ENCODE data around the gene TSHZ1. TPM values are rescaled to one million over a fixed set of nuclear protein-coding genes. Genes with fewer than 3 reads are reported as not detected.

The TSHZ1 gene
- polyA plus RNA-seq, 1 of the 3 experiments (the other 2 are of a cell fraction), result 2.6 TPM

- TF ChIP-seq, protein P1, sequence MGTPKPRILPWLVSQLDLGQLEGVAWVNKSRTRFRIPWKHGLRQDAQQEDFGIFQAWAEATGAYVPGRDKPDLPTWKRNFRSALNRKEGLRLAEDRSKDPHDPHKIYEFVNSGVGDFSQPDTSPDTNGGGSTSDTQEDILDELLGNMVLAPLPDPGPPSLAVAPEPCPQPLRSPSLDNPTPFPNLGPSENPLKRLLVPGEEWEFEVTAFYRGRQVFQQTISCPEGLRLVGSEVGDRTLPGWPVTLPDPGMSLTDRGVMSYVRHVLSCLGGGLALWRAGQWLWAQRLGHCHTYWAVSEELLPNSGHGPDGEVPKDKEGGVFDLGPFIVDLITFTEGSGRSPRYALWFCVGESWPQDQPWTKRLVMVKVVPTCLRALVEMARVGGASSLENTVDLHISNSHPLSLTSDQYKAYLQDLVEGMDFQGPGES (IDR thresholded peaks at IDR 0.05; ENCODE audit: low read depth, low read length), result no peak
- TF ChIP-seq, protein P2, sequence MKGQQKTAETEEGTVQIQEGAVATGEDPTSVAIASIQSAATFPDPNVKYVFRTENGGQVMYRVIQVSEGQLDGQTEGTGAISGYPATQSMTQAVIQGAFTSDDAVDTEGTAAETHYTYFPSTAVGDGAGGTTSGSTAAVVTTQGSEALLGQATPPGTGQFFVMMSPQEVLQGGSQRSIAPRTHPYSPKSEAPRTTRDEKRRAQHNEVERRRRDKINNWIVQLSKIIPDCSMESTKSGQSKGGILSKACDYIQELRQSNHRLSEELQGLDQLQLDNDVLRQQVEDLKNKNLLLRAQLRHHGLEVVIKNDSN (IDR thresholded peaks at IDR 0.05; ENCODE audit: borderline replicate concordance, low read depth), result no peak
- TF ChIP-seq RCOR1 (IDR thresholded peaks at IDR 0.05; ENCODE audit: low read length), result no peak
- no peak for TF ChIP-seq NFIC (IDR thresholded peaks at IDR 0.05; ENCODE audit: borderline replicate concordance)
- TF ChIP-seq USF2 (IDR thresholded peaks at IDR 0.05; ENCODE audit: borderline replicate concordance, low read depth, low read length), result no peak
Observed at GRCh38 chr18:75269696-75270095, 59.1 kb downstream of the TSHZ1 start (continued).

DNA sequence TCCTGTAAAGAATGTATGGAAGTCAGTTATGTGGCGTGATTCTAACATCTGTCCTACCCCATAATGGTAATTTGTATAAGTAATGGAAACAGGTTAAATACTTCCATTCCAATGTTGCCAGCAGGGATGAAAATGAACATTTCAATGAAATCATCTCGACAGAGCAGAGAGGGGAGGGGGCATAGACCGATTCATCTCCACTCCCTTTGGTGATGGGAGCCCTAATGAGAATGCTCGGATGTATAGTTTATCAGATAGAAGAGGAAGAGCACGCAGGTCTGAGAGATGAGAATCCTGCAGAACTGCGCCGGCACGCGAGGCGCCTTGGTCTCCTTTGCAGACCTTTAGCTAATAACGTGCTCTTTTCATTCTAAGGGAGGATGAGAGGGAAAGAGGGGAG lies 61.4 kb downstream of the TSHZ1 start:
- Histone ChIP-seq H3K9me3 (no peaks in the 10 kb centered on the region), H4K20me1 (ENCODE audit: insufficient read depth) (no peaks in the 10 kb centered on the region; the same call in 1 of the 2 replicates), H3K4me1 (ENCODE audit: control insufficient read depth in 1 of 2, insufficient read depth in 2 of 2, low read depth in 1 of 2, low read length in 1 of 2) (peaks cover 0 to 9% of the 10 kb centered on the region in 2 experiments; a peak in 1 of 4 replicates), H3K79me2 (ENCODE audit: insufficient read depth) (no peaks in the 10 kb centered on the region), H3K27ac (ENCODE audit: low read depth in 2 of 2, low read length in 1 of 2) (no peak overlapping the region), H3K4me2 (no peak overlapping the region), H3K36me3 (replicated peaks in 1 of 2; ENCODE audit: control insufficient read depth in 1 of 2, insufficient read depth in 2 of 2, low read length in 1 of 2) (no peaks in the 10 kb centered on the region), H3K4me3 (ENCODE audit: low read depth in 2 of 2, low read length in 1 of 2) (no peak overlapping the region), H3F3A (replicated peaks; ENCODE audit: insufficient read depth) (no peaks in the 10 kb centered on the region), H3K27me3 (ENCODE audit: insufficient read depth) (no peaks in the 10 kb centered on the region), H3K9ac (no peak overlapping the region), H2AFZ (ENCODE audit: low read depth) (no peak overlapping the region), H3K9me2 (no peaks in the 10 kb centered on the region)
- no peak for DNase-seq
- WGBS (ENCODE audit: low lambda C conversion rate), result 86% methylated on average over 11 of the region's 11 CpGs
- ChIA-PET POLR2A (no interaction called here), CTCF (no interaction called here)
- TF ChIP-seq SMC3 (IDR thresholded peaks at IDR 0.05; ENCODE audit: low read depth, low read length) (no peak), TCF12 (IDR thresholded peaks at IDR 0.05) (no peak)
- TF ChIP-seq, protein P2 (IDR thresholded peaks at IDR 0.05; ENCODE audit: borderline replicate concordance, low read depth), result no peak

- H3K36me3 ChIP-seq (replicated peaks in 1 of 2; ENCODE audit: control insufficient read depth in 1 of 2, insufficient read depth in 2 of 2, low read length in 1 of 2), result no peaks in the 10 kb centered on the region
- no peak for DNase-seq
- H3K9me2 ChIP-seq, result no peaks in the 10 kb centered on the region
- no peaks in the 10 kb centered on the region for H3K27me3 ChIP-seq (ENCODE audit: insufficient read depth)
- no peak overlapping the region for H3K9ac ChIP-seq
- ChIA-PET CTCF (no interaction called here), POLR2A (no interaction called here)
- H3K4me1 ChIP-seq (ENCODE audit: control insufficient read depth in 1 of 2, insufficient read depth in 2 of 2, low read depth in 1 of 2, low read length in 1 of 2), result peaks cover 0 to 9% of the 10 kb centered on the region in 2 experiments; a peak in 1 of 4 replicates
- WGBS (ENCODE audit: low lambda C conversion rate), result 97% methylated on average over 15 of the region's 15 CpGs
- no peak overlapping the region for H3K27ac ChIP-seq (ENCODE audit: low read depth in 2 of 2, low read length in 1 of 2)
- H3K79me2 ChIP-seq (ENCODE audit: insufficient read depth), result no peaks in the 10 kb centered on the region
- no peak for TF ChIP-seq YY1 (IDR thresholded peaks at IDR 0.05; ENCODE audit: low read depth)
- TF ChIP-seq TCF12 (IDR thresholded peaks at IDR 0.05), result no peak
- no peak for TF ChIP-seq USF2 (IDR thresholded peaks at IDR 0.05; ENCODE audit: borderline replicate concordance, low read depth, low read length)
- no peaks in the 10 kb centered on the region for H3K9me3 ChIP-seq
- no peaks in the 10 kb centered on the region; the same call in 1 of the 2 replicates for H4K20me1 ChIP-seq (ENCODE audit: insufficient read depth)
- H3K4me3 ChIP-seq (ENCODE audit: low read depth in 2 of 2, low read length in 1 of 2), result no peak overlapping the region
- H3K4me2 ChIP-seq, result no peak overlapping the region
- H3F3A ChIP-seq (replicated peaks; ENCODE audit: insufficient read depth), result no peaks in the 10 kb centered on the region
- H2AFZ ChIP-seq (ENCODE audit: low read depth), result no peak overlapping the region
Observed at GRCh38 chr18:75273817-75274216, 63.2 kb downstream of the TSHZ1 start.

Data from SK-N-SH (cell line).